WTC11 (cell line): ENCODE results near the gene JMJD7. TPM values are rescaled to one million over a fixed set of nuclear protein-coding genes. Genes with fewer than 3 reads are reported as not detected.

Source experiments
- ATAC-seq: fragments of 200-7000 bp; cut with Tn5 transposase; 2 replicates; pipeline ENCODE4 v1.10.0; 2021; ENCODE audit warnings: mild to moderate bottlenecking, moderate library complexity
- CTCF ChIA-PET: fragments of 300-600 bp; sonication (Branson Sonifier 250); formaldehyde crosslinking; loops from one replicate; lab custom pipeline; 2021; ENCODE audit warnings: antibody characterized with exemption; lab: Charles Lee
- POLR2A ChIA-PET: fragments of 350-600 bp; sonication (Branson Sonifier 250); formaldehyde crosslinking; loops from one replicate; lab custom pipeline; 2021; ENCODE audit warnings: antibody characterized with exemption; lab: Charles Lee
- DNase-seq: peaks from one replicate; pipeline ENCODE4 v3.0.0; 2021; ENCODE audit warnings: low spot score
- H3K27ac Mint-ChIP-seq: 2 replicates; pipeline ENCODE4 v1.8.0; 2021; ENCODE audit warnings: mixed read lengths
- H3K27me3 Mint-ChIP-seq: 2 replicates; pipeline ENCODE4 v1.8.0; 2021; ENCODE audit warnings: low read depth, mild to moderate bottlenecking, moderate library complexity, mixed read lengths
- H3K36me3 Mint-ChIP-seq: 2 replicates; pipeline ENCODE4 v1.8.0; 2021; ENCODE audit warnings: mixed read lengths
- H3K4me1 Mint-ChIP-seq: 2 replicates; pipeline ENCODE4 v1.8.0; 2022; ENCODE audit warnings: mixed read lengths
- H3K4me3 Mint-ChIP-seq: 2 replicates; pipeline ENCODE4 v1.8.0; 2021; ENCODE audit warnings: mild to moderate bottlenecking, moderate library complexity, mixed read lengths
- H3K9me3 Mint-ChIP-seq: 2 replicates; pipeline ENCODE4 v1.8.0; 2021; ENCODE audit warnings: mixed read lengths
- ATF1 ChIP-seq: sonication (generic); formaldehyde crosslinking; IDR thresholded peaks from 2 replicates; pipeline ENCODE4 v1.8.1; 2023; ENCODE audit warnings: mild to moderate bottlenecking, moderate library complexity, missing genetic modification reagents
- CREB1 ChIP-seq: sonication (generic); formaldehyde crosslinking; IDR thresholded peaks from 2 replicates; pipeline ENCODE4 v1.8.0; 2023; ENCODE audit warnings: mild to moderate bottlenecking, missing genetic modification reagents
- ELF4 ChIP-seq: sonication (generic); formaldehyde crosslinking; IDR thresholded peaks from 2 replicates; pipeline ENCODE4 v1.8.1; 2022; ENCODE audit warnings: low read depth, mild to moderate bottlenecking, moderate library complexity, missing genetic modification reagents
- GABPB1 ChIP-seq: sonication (generic); formaldehyde crosslinking; IDR thresholded peaks from 2 replicates; pipeline ENCODE4 v1.8.1; 2023; ENCODE audit warnings: mild to moderate bottlenecking, missing genetic modification reagents
- GTF2I ChIP-seq: fragments of 250-450 bp; sonication (Bioruptor Pico); conservative IDR thresholded peaks from 2 replicates; pipeline ENCODE4 v1.4.0; 2021; ENCODE audit warnings: mild to moderate bottlenecking
- HMGA2 ChIP-seq: fragments of 250-450 bp; sonication (Bioruptor Pico); IDR thresholded peaks from 2 replicates; pipeline ENCODE4 v1.4.0; 2021; ENCODE audit warnings: mild to moderate bottlenecking, moderate library complexity
- NFATC4 ChIP-seq: fragments of 250-450 bp; sonication (Bioruptor Pico); IDR thresholded peaks from 2 replicates; pipeline ENCODE4 v1.9.0; 2021; ENCODE audit warnings: mild to moderate bottlenecking
- TCF7 ChIP-seq: sonication (generic); formaldehyde crosslinking; IDR thresholded peaks from 2 replicates; pipeline ENCODE4 v1.8.0; 2022; ENCODE audit warnings: mild to moderate bottlenecking, low read depth, missing genetic modification reagents, moderate library complexity
- ZNF263 ChIP-seq: sonication (generic); formaldehyde crosslinking; IDR thresholded peaks from 2 replicates; pipeline ENCODE4 v1.8.1; 2022; ENCODE audit warnings: low read depth, mild to moderate bottlenecking, moderate library complexity, missing genetic modification reagents
- ZNF396 ChIP-seq: fragments of 250-450 bp; sonication (Bioruptor Pico); IDR thresholded peaks from 2 replicates; pipeline ENCODE4 v1.8.0; 2021; ENCODE audit warnings: mild to moderate bottlenecking, moderate library complexity, borderline replicate concordance
- ZNF416 ChIP-seq: fragments of 250-450 bp; sonication (Bioruptor Pico); IDR thresholded peaks from 2 replicates; pipeline ENCODE4 v1.9.0; 2021; ENCODE audit warnings: mild to moderate bottlenecking, inconsistent platforms
- total RNA-seq: library from RNA; stranded (reverse); gene quantifications from 3 replicates; pipeline ENCODE4 v1.2.3, GENCODE V29; 2021
- TF ChIP-seq, protein P1 (sequence below): fragments of 250-450 bp; sonication (Bioruptor Pico); conservative IDR thresholded peaks from 2 replicates; pipeline ENCODE4 v1.9.0; 2021; ENCODE audit warnings: mild to moderate bottlenecking
- TF ChIP-seq, protein P2 (sequence below): sonication (generic); formaldehyde crosslinking; IDR thresholded peaks from 2 replicates; pipeline ENCODE4 v1.8.1; 2023; ENCODE audit warnings: mild to moderate bottlenecking, missing genetic modification reagents, moderate library complexity
- TF ChIP-seq, protein P3 (sequence below): sonication (generic); formaldehyde crosslinking; IDR thresholded peaks from 2 replicates; pipeline ENCODE4 v1.8.1; 2022; ENCODE audit warnings: low read depth, missing genetic modification reagents, borderline replicate concordance
- TF ChIP-seq, protein P4 (sequence below): sonication (generic); formaldehyde crosslinking; IDR thresholded peaks from 2 replicates; pipeline ENCODE4 v1.8.0; 2023; ENCODE audit warnings: missing genetic modification reagents, mild to moderate bottlenecking, borderline replicate concordance
- TF ChIP-seq, protein P5 (sequence below): fragments of 250-450 bp; sonication (Bioruptor Pico); IDR thresholded peaks from 2 replicates; pipeline ENCODE4 v1.9.0; 2021; ENCODE audit warnings: mild to moderate bottlenecking
- TF ChIP-seq, protein P6 (sequence below): sonication (generic); formaldehyde crosslinking; IDR thresholded peaks from 2 replicates; pipeline ENCODE4 v1.8.0; 2022; ENCODE audit warnings: mild to moderate bottlenecking, missing genetic modification reagents
- TF ChIP-seq, protein P7 (sequence below): sonication (generic); formaldehyde crosslinking; IDR thresholded peaks from 2 replicates; pipeline ENCODE4 v1.8.0; 2022; ENCODE audit warnings: mild to moderate bottlenecking, missing genetic modification reagents
- TF ChIP-seq, protein P8 (sequence below): sonication (generic); formaldehyde crosslinking; IDR thresholded peaks from 2 replicates; pipeline ENCODE4 v1.8.1; 2022; ENCODE audit warnings: mild to moderate bottlenecking, moderate library complexity, missing genetic modification reagents

JMJD7 gene
- total RNA-seq, 1 experiment from 2014 or later = 19.9 TPM

DNA sequence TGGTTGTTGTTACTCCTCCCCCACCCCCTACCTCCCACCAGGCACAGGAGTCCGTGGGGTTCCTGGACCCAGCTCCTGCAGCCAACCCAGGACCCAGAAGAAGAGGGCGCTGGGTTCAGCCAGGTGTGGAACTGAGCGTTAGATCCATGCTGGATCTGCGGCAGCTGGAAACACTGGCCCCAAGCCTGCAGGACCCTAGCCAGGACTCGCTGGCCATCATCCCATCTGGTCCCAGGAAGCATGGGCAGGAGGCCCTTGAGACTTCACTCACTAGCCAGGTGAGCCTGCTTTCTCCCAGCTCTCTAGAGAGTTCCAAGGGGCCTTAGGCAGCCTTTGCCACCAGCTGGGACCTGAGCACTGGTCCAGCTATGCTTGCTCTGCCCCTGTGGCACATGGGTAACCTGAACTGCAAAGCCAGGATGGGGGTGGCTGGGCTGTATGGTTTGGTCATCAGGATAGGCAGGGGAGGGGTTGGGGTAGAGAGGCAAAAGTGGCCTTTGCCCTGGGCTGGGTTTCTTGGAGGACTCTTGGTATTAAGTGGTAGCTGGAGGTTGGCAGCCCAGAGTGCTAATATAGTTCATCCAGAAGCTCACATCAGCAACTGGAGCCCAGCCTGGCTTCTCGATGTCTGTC is 7.0 kb upstream of the JMJD7 start (continued):
- TF ChIP-seq, protein P1, sequence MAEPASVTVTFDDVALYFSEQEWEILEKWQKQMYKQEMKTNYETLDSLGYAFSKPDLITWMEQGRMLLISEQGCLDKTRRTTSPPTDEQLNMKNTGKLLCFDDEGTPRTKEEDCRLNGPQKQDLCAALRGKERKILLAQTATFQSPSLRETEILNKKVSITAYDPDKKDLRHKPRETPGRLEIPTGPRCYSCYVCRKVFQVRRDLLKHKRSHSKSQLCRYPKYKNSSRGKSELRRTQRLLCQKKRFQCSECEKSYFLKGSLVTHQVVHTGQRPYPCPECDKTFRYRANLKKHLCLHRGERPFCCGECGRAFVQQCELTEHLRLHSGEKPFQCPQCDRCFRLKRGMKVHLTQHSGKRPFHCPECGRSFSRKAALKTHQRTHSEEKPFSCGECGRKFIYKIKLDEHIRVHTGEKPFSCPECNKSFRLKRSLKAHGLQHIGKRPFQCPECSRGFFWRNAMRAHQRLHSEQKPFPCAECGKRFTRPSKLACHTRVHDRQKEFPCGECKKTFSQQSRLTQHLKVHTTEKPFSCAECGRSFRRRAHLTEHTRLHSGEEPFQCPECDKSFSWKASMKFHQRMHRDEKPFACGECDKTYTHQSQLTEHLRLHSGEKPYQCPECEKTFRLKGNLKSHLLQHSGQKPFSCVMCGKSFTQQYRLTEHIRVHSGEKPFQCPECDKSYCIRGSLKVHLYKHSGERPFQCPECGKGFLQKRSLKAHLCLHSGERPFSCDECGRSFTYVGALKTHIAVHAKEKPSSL (CRISPR knock-in tag) = no peak

DNA sequence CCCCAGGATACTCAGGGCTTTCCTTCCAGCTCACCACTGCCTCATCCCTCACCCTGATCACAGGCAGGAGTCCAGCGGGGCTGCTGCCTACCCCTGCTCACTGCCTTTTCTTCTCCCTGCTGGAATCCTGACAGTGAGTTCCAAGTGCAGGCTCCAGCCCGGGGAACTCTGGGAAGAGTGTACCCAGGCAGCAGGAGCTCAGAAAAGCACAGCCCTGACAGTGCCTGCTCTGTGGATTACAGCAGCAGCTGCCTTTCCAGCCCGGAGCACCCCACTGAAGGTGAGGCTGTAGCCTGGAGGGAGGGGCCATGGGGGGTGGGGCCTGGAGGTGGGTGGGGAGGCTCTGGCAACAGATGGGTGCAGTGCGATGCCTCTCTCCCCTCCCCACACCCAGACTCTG is 6.1 kb upstream of the JMJD7 start:
- CTCF ChIA-PET = interaction anchor here (1.3 to 3.7 kb wide), 3 partner anchors 11 to 82 kb away, joined by 5 to 30 read pairs (median 11); partner anchors contain the start of gene MAPKBP1
- no peaks in the 10 kb centered on the region for H3K9me3 Mint-ChIP-seq
- POLR2A ChIA-PET = no interaction called here
- no peaks in the 10 kb centered on the region for H3K27me3 Mint-ChIP-seq
- H3K4me3 Mint-ChIP-seq = no peak overlapping the region
- H3K27ac Mint-ChIP-seq = no peak overlapping the region
- ATAC-seq (no peak), DNase-seq (no peak)
- TF ChIP-seq ELF4 (no peak), NFATC4 (CRISPR knock-in tag) (no peak), ZNF396 (CRISPR knock-in tag) (no peak), ZNF416 (CRISPR knock-in tag) (no peak), GABPB1 (no peak), GTF2I (no peak), CREB1 (CRISPR knock-in tag) (no peak)
- TF ChIP-seq, protein P2, sequence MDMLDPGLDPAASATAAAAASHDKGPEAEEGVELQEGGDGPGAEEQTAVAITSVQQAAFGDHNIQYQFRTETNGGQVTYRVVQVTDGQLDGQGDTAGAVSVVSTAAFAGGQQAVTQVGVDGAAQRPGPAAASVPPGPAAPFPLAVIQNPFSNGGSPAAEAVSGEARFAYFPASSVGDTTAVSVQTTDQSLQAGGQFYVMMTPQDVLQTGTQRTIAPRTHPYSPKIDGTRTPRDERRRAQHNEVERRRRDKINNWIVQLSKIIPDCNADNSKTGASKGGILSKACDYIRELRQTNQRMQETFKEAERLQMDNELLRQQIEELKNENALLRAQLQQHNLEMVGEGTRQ = no peak
- TF ChIP-seq, protein P3, sequence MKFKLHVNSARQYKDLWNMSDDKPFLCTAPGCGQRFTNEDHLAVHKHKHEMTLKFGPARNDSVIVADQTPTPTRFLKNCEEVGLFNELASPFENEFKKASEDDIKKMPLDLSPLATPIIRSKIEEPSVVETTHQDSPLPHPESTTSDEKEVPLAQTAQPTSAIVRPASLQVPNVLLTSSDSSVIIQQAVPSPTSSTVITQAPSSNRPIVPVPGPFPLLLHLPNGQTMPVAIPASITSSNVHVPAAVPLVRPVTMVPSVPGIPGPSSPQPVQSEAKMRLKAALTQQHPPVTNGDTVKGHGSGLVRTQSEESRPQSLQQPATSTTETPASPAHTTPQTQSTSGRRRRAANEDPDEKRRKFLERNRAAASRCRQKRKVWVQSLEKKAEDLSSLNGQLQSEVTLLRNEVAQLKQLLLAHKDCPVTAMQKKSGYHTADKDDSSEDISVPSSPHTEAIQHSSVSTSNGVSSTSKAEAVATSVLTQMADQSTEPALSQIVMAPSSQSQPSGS (CRISPR knock-in tag) = no peak
- TF ChIP-seq, protein P4, sequence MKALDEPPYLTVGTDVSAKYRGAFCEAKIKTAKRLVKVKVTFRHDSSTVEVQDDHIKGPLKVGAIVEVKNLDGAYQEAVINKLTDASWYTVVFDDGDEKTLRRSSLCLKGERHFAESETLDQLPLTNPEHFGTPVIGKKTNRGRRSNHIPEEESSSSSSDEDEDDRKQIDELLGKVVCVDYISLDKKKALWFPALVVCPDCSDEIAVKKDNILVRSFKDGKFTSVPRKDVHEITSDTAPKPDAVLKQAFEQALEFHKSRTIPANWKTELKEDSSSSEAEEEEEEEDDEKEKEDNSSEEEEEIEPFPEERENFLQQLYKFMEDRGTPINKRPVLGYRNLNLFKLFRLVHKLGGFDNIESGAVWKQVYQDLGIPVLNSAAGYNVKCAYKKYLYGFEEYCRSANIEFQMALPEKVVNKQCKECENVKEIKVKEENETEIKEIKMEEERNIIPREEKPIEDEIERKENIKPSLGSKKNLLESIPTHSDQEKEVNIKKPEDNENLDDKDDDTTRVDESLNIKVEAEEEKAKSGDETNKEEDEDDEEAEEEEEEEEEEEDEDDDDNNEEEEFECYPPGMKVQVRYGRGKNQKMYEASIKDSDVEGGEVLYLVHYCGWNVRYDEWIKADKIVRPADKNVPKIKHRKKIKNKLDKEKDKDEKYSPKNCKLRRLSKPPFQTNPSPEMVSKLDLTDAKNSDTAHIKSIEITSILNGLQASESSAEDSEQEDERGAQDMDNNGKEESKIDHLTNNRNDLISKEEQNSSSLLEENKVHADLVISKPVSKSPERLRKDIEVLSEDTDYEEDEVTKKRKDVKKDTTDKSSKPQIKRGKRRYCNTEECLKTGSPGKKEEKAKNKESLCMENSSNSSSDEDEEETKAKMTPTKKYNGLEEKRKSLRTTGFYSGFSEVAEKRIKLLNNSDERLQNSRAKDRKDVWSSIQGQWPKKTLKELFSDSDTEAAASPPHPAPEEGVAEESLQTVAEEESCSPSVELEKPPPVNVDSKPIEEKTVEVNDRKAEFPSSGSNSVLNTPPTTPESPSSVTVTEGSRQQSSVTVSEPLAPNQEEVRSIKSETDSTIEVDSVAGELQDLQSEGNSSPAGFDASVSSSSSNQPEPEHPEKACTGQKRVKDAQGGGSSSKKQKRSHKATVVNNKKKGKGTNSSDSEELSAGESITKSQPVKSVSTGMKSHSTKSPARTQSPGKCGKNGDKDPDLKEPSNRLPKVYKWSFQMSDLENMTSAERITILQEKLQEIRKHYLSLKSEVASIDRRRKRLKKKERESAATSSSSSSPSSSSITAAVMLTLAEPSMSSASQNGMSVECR = no peak
- no peaks in the 10 kb centered on the region for H3K36me3 Mint-ChIP-seq
- H3K4me1 Mint-ChIP-seq = no peaks in the 10 kb centered on the region

DNA sequence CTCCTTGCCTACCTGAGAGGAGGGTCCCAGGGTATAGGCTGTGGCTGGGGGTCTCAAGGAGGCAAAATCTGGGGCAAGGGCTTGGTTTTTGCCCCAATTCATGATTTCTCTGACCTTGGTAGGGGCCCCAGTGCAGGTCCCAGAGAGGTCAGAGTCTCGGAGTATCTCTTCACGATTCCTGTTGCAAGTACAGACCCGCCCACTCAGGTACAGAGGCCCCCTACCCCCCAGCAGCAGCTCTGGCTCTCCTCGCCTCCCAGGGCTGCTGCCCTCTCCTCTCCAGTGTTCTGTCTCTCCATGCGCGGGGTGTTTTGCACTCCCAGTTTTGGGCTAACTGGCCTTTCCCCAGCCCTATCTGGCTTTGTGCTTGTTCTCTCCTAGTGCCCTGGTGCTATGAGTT is 5.4 kb upstream of the JMJD7 start:
- no peak for ATAC-seq
- no peaks in the 10 kb centered on the region for H3K36me3 Mint-ChIP-seq
- ChIA-PET CTCF (interaction anchor here (0.9 to 3.7 kb wide), 2 partner anchors 12 to 49 kb away, joined by 3 to 30 read pairs; partner anchors contain the start of gene MAPKBP1), POLR2A (no interaction called here)
- no peaks in the 10 kb centered on the region for H3K4me1 Mint-ChIP-seq
- DNase-seq = no peak
- H3K4me3 Mint-ChIP-seq = no peak overlapping the region
- H3K9me3 Mint-ChIP-seq = no peaks in the 10 kb centered on the region
- H3K27ac Mint-ChIP-seq = no peak overlapping the region
- H3K27me3 Mint-ChIP-seq = no peaks in the 10 kb centered on the region
- TF ChIP-seq ATF1 (CRISPR knock-in tag) (no peak), TCF7 (CRISPR knock-in tag) (no peak), ZNF396 (CRISPR knock-in tag) (no peak), HMGA2 (CRISPR knock-in tag) (no peak), ZNF263 (CRISPR knock-in tag) (no peak), GABPB1 (no peak)
- TF ChIP-seq, protein P5, sequence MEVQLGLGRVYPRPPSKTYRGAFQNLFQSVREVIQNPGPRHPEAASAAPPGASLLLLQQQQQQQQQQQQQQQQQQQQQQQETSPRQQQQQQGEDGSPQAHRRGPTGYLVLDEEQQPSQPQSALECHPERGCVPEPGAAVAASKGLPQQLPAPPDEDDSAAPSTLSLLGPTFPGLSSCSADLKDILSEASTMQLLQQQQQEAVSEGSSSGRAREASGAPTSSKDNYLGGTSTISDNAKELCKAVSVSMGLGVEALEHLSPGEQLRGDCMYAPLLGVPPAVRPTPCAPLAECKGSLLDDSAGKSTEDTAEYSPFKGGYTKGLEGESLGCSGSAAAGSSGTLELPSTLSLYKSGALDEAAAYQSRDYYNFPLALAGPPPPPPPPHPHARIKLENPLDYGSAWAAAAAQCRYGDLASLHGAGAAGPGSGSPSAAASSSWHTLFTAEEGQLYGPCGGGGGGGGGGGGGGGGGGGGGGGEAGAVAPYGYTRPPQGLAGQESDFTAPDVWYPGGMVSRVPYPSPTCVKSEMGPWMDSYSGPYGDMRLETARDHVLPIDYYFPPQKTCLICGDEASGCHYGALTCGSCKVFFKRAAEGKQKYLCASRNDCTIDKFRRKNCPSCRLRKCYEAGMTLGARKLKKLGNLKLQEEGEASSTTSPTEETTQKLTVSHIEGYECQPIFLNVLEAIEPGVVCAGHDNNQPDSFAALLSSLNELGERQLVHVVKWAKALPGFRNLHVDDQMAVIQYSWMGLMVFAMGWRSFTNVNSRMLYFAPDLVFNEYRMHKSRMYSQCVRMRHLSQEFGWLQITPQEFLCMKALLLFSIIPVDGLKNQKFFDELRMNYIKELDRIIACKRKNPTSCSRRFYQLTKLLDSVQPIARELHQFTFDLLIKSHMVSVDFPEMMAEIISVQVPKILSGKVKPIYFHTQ (CRISPR knock-in tag) = no peak
- TF ChIP-seq, protein P6, sequence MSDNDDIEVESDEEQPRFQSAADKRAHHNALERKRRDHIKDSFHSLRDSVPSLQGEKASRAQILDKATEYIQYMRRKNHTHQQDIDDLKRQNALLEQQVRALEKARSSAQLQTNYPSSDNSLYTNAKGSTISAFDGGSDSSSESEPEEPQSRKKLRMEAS = no peak
- TF ChIP-seq, protein P7, sequence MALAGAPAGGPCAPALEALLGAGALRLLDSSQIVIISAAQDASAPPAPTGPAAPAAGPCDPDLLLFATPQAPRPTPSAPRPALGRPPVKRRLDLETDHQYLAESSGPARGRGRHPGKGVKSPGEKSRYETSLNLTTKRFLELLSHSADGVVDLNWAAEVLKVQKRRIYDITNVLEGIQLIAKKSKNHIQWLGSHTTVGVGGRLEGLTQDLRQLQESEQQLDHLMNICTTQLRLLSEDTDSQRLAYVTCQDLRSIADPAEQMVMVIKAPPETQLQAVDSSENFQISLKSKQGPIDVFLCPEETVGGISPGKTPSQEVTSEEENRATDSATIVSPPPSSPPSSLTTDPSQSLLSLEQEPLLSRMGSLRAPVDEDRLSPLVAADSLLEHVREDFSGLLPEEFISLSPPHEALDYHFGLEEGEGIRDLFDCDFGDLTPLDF (CRISPR knock-in tag) = no peak
- TF ChIP-seq, protein P8, sequence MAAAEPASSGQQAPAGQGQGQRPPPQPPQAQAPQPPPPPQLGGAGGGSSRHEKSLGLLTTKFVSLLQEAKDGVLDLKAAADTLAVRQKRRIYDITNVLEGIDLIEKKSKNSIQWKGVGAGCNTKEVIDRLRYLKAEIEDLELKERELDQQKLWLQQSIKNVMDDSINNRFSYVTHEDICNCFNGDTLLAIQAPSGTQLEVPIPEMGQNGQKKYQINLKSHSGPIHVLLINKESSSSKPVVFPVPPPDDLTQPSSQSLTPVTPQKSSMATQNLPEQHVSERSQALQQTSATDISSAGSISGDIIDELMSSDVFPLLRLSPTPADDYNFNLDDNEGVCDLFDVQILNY (CRISPR knock-in tag) = no peak
